Effector memory CD4-positive, alpha-beta T cell (primary cell): ENCODE results near the gene ARHGDIA.
A peak's percentile ranks its signal among the peaks of the same experiment; 100 is the strongest.

Experiments used
- DNase-seq, 3 donors: peaks; one replicate each; pipeline ENCODE4 v3.0.0-alpha.2; 2020
- H3K27ac ChIP-seq: 2 replicates; pipeline ENCODE4 v1.7.0; 2013; ENCODE audit warnings: mild to moderate bottlenecking, low read length, moderate library complexity; ENCODE audit not compliant: insufficient read depth, poor library complexity, severe bottlenecking
- H3K27me3 ChIP-seq: replicated peaks from 2 replicates; pipeline ENCODE4 v1.7.0; 2013; ENCODE audit warnings: mild to moderate bottlenecking, low read length; ENCODE audit not compliant: insufficient read depth, control insufficient read depth, poor library complexity, severe bottlenecking
- H3K36me3 ChIP-seq: 2 replicates; pipeline ENCODE4 v1.7.0; 2013; ENCODE audit warnings: mild to moderate bottlenecking, low read length, moderate library complexity; ENCODE audit not compliant: control insufficient read depth, insufficient read depth
- H3K4me1 ChIP-seq: 2 replicates; pipeline ENCODE4 v1.7.0; 2013; ENCODE audit warnings: low read length, mild to moderate bottlenecking; ENCODE audit not compliant: control insufficient read depth, insufficient read depth, poor library complexity, severe bottlenecking
- H3K4me3 ChIP-seq: 2 replicates; pipeline ENCODE4 v1.7.0; 2013; ENCODE audit warnings: low read length, low read depth, mild to moderate bottlenecking; ENCODE audit not compliant: insufficient read depth, poor library complexity, severe bottlenecking
- H3K9me3 ChIP-seq: 2 replicates; pipeline ENCODE4 v1.7.0; 2013; ENCODE audit warnings: mild to moderate bottlenecking, low read length, moderate library complexity; ENCODE audit not compliant: control insufficient read depth

ARHGDIA gene

DNA sequence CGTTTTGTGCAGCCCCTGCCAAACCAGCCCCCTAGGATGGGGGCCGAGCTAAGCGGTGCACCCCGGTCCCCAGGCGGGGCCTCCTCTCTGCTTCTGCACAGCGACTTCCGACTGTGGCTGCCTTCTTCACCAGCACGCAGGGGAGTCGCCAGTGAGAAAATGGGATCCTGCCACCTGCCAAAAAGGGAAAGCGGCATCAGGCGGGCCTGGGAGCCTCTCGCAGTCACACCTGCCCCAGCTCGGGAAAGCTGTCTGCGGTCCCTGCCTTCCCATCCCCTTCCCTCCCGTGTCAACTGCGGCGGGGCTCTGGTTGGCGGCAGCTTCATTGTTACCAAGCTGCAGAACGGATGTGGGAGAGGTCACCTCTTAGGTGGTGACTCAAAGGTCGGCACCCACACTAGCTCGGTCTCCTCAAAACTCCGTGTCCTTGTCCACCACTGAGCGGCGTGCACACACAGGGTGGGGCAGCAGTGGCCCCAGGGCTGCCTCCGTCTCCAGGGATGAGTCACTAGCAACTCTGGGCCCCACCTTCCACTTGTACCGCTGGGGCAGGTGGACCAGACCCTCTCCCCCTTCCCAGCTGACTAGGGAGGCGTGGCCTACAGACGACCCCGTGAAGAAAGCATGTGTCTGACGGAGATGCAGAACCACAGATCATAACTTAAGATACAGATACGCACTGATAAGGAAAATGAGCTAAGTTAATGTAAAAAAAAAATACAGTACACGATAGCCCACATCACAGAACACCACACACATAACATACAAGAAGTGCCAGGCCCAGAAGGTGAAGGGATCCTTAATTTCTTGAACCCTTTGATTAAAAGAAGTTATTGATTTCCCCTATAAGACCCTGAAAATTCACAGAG lies 41.5 kb upstream of the ARHGDIA start:
- H3K4me1 ChIP-seq = peaks cover 22% of the 10 kb centered on the region
- peaks cover 44% of the 10 kb centered on the region for H3K36me3 ChIP-seq
- H3K9me3 ChIP-seq = no peaks in the 10 kb centered on the region
- H3K27me3 ChIP-seq = no peaks in the 10 kb centered on the region
- H3K4me3 ChIP-seq = no peak overlapping the region
- H3K27ac ChIP-seq = no peak overlapping the region
- no peak for DNase-seq

DNA sequence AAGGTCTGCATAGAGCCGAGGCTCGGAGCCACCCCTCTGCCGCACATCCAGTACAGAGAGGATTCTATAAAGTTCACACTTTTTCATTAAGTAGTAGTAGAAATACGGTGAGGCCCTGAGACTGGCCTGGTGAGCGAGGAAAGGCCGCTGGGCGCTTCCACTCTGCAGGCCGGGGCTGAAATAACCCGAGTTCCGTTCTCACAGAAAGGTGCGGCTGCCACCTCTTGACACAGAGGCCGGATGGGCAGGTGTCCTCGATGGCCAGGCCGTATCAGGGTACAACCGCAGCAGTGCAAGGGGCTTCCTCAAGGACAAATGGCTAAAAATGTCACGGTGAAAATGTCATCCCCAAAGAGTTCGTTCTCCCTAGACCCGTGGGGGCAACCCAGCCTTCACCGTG lies 40.8 kb upstream of the ARHGDIA start:
- peaks cover 19% of the 10 kb centered on the region for H3K4me1 ChIP-seq
- peak overlapping the region; percentile 42 for H3K27ac ChIP-seq
- no peak overlapping the region for H3K4me3 ChIP-seq
- no peaks in the 10 kb centered on the region for H3K9me3 ChIP-seq
- H3K36me3 ChIP-seq = peaks cover 46% of the 10 kb centered on the region
- no peak for DNase-seq
- no peaks in the 10 kb centered on the region for H3K27me3 ChIP-seq

DNA sequence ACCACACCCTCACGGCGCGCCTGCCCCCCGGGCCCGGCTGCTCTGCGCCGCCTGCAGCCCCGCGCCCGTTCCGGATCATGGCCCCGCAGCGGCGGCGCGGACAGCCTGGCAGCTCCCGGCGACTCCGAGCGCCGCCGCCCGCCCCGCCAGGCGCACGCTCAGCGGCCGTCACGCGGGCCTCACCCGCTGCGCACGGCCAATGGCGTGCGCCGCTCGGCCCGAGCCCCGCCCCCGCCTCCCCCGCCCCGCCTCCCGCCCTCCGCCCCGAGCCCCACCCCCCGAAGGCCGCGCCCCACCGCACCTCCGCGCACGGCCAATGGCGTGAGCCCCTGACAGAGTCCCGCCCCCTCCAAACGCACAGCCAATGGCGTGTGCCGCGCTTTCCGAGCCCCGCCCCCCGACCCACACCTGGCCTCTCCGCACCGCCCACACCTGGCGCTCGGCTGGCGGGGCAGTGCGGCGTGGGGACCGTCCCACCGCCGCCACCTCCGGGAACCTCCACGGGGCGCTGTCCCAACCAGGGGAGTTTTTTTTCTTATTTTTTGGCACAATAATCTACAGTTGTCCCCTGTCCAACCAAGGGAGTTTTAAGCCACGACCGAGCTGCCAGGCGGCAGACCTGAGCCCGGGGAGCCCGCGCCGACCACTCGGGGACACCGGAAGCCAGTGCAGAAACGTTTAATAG lies 40.3 kb upstream of the ARHGDIA start, which contains the start of gene PCYT2:
TSS of gene PCYT2 (minus strand) at position 123 of the 685 bp plus-strand sequence. CDS start at position 79, 44 bp downstream.
- H3K27ac ChIP-seq = peak within 1 kb of the TSS; percentile 53

DNA sequence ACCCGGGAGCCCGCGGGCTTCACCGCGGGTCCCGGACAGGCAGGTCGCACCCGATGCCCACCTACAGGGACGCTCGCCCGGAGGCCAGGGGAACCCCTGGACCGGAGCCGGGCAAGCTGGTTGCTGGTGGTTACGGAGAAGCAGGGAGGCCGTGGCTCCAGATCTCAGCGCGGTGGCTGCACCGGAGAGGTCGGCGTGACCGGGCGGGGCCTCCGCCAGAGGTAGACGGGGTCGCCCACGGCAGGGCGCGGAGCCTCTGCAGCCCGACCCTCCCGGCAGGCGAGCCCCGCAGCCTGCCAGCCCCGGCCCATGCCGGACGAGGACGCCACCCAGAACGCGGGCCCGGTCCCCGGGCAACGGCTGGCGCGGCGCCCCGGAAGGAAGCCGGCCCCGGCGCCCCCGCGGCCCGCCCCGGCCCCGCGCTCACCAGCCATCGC lies 39.7 kb upstream of the ARHGDIA start:
- Histone ChIP-seq H3K4me1 (peaks cover 14% of the 10 kb centered on the region), H3K27ac (peak overlapping the region; percentile 53), H3K36me3 (peaks cover 48% of the 10 kb centered on the region), H3K9me3 (no peaks in the 10 kb centered on the region), H3K27me3 (no peaks in the 10 kb centered on the region), H3K4me3 (peak overlapping the region; percentile 62)
- peak in 1 of 3 donors; percentile 6 for DNase-seq

More for the DNA sequence above, 40.3 kb upstream of the ARHGDIA start, which contains the start of gene PCYT2:
- H3K4me3 ChIP-seq = peak within 1 kb of the TSS; percentile 62
- peak; percentile 86 to 94 (median 92) for DNase-seq
- H3K36me3 ChIP-seq = peaks cover 52% of the 10 kb centered on the region
- H3K27me3 ChIP-seq = no peaks in the 10 kb centered on the region
- H3K9me3 ChIP-seq = no peaks in the 10 kb centered on the region
- H3K4me1 ChIP-seq = peaks cover 14% of the 10 kb centered on the region

DNA sequence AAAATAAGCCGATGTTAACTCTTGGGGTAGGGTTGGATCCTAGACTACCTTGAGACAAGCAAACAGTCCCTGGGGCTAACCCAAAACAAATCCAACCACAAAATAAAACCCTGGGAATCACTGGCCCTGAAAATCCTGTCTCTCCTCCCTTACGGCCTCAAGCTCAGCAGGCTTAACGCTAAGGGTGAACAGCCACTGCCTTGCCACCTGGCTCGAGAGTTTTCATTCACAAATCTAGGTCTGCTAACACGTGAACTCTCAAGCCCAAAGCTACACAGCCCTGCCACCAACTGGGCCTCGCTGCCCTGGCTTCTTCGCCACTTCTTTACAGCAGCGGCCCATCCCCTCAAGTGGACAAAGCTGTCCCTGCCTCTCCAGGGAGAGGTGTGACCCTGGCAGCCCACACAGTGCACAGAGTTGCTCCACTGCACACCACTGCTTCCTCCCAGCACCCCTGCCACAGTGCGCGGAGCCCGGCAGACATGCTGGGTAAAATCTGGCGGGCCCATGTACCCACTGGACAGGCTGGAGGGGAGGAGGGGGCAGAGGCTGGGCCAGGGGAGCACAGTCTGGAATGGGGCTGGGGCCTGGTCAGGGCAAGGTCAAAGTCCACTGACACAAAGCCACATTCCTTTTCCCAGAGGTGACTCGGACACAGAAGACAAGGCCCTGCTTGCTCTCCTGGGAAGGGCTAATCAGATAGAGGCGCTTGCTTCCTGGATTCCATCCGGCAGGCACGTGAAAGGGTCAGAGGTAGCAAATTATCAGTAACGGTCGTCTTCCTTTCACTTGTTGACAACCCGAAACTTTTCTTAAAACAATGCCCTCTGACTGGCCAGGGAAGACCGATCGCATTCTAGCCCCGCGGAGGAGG lies 39.1 kb upstream of the ARHGDIA start:
- Histone ChIP-seq H3K27ac (peak overlapping the region; percentile 53), H3K9me3 (no peaks in the 10 kb centered on the region), H3K36me3 (peaks cover 46% of the 10 kb centered on the region), H3K4me3 (peak overlapping the region; percentile 62), H3K27me3 (no peaks in the 10 kb centered on the region), H3K4me1 (peaks cover 14% of the 10 kb centered on the region)
- no peak for DNase-seq

DNA sequence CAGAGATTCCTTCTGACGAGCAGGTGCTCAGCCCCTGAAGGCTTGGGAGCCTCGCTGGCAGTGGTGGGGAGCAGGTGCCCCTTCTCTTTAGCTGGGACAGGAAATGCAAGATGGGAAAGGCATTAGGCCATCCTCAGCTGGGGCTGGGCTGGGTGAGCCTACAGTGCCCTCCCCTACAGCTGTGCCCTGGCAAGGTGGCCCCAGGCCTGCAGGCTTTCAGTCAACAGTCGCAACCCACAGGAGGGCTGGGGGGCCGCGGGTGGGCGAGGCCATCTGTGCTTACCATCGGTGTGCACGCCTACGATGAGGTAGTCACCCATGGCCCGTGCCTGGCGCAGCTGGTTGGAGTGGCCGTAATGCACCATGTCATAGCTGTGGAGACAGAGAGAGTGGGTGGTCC lies 38.1 kb upstream of the ARHGDIA start:
- no peak overlapping the region for H3K4me3 ChIP-seq
- no peak overlapping the region for H3K27ac ChIP-seq
- no peaks in the 10 kb centered on the region for H3K9me3 ChIP-seq
- peaks cover 14% of the 10 kb centered on the region for H3K4me1 ChIP-seq
- H3K36me3 ChIP-seq = peaks cover 46% of the 10 kb centered on the region
- no peaks in the 10 kb centered on the region for H3K27me3 ChIP-seq
- DNase-seq = no peak

DNA sequence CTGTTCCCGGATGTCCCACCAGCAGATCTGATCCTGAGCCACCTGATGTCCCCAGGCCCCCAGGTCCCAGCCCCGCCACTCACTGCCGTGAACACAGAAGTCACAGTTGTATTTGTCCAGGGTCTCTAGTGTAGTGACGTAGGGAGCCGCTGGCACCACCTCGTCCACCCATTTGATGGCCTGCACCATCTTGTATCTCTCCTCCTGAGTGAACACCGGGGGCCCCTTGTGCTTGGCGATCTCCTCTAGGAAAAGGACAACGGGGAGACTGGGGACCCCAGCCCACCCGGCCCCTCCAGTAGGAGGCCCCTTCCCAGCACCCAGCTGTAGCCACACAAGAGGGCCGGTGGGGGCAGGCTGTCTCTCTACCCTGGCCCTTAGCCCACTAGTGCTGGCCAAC lies 37.7 kb upstream of the ARHGDIA start:
- no peak for DNase-seq
- peaks cover 41% of the 10 kb centered on the region for H3K36me3 ChIP-seq
- no peak overlapping the region for H3K4me3 ChIP-seq
- no peak overlapping the region for H3K27ac ChIP-seq
- no peaks in the 10 kb centered on the region for H3K27me3 ChIP-seq
- peaks cover 14% of the 10 kb centered on the region for H3K4me1 ChIP-seq
- no peaks in the 10 kb centered on the region for H3K9me3 ChIP-seq

DNA sequence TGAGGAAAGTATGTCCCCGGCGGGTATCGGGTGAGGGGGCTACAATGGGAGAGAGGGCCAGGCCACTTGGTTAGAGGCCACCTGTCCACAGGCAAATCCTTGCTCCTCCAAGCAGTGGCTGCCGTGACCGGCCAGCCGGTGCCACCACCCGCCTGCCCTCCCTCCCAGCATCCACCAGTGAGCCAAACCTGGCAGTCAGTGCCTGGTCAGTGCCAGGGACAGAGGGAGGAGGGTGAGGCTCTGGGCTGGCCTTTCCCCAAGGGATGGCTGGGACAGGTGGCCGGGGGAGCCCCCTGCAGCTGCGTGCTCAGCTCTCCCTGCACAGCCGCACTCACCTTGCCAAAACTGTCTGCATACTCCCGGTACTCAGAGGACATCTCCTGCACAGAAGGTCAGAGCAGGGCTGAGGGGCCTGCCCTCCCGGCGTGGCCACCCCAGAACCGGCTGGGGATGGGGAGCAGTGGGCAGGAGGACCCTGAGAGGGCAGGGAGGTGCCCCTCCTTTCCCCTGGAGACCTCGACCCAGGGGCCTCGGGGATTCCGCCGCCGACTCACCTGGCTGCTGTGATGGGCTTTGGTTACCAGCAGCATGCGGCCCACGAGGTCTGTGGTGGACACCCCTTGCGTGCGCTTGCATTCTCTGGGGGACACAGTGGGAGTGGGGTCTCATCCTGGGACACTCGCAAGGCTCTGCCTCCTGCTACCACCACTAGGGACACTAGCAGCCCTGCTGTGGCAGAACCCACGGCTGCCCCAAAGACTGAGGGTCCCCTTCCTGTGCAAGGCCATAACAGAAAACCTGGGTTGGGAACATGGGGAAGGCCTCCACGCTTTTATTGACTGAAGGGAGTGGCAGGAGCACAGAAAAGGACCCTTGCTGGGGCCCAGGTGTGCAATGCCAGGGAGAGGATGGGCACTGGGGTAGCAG lies 36.3 kb upstream of the ARHGDIA start:
- H3K4me3 ChIP-seq = no peak overlapping the region
- no peak overlapping the region for H3K27ac ChIP-seq
- peaks cover 28% of the 10 kb centered on the region for H3K36me3 ChIP-seq
- no peak for DNase-seq
- H3K9me3 ChIP-seq = no peaks in the 10 kb centered on the region
- H3K27me3 ChIP-seq = no peaks in the 10 kb centered on the region
- peaks cover 17% of the 10 kb centered on the region for H3K4me1 ChIP-seq
